K562 (cell line): ENCODE data around the gene RCOR3.

Experiments
- CREB1 ChIP-seq, 2 experiments: sonication (generic) in 1 of 2; formaldehyde crosslinking in 1 of 2; IDR thresholded peaks; 2 replicates each; pipeline versions ENCODE4 v1.6.1 to v1.8.0; 2012 to 2022; ENCODE audit warnings: inconsistent platforms in 1 of 2, mild to moderate bottlenecking in 1 of 2, missing genetic modification reagents in 1 of 2, moderate library complexity in 1 of 2
- EZH2 ChIP-seq: IDR thresholded peaks from 2 replicates; pipeline ENCODE4 v1.6.1; 2012; ENCODE audit warnings: low read depth, mild to moderate bottlenecking, inconsistent platforms, low read length, borderline replicate concordance
- FOXJ3 ChIP-seq: sonication (generic); formaldehyde crosslinking; IDR thresholded peaks from 2 replicates; pipeline ENCODE4 v1.4.0; 2020; ENCODE audit warnings: mild to moderate bottlenecking, missing genetic modification reagents
- GABPA ChIP-seq: fragments of 200-800 bp; sonication (Bioruptor generic); conservative IDR thresholded peaks from 2 replicates; pipeline ENCODE4 v1.6.1; 2016; ENCODE audit warnings: low read depth, missing genetic modification characterization, missing compliant biosample characterization
- GATAD2B ChIP-seq: fragments of 450-650 bp; IDR thresholded peaks from 2 replicates; pipeline ENCODE4 v1.6.1; 2017; ENCODE audit warnings: mild to moderate bottlenecking, borderline replicate concordance
- MYC ChIP-seq, 2 experiments: fragments of 250-450 bp in 1 of 2; sonication (Bioruptor Pico) in 1 of 2; IDR thresholded peaks; 2 replicates each; pipeline versions ENCODE4 v1.5.1 to v1.6.1; 2012 to 2021; ENCODE audit warnings: low read depth in 2 of 2, borderline replicate concordance in 1 of 2, improper control_type of control experiment in 1 of 2, low read length in 1 of 2, mild to moderate bottlenecking in 1 of 2, moderate library complexity in 1 of 2
- NCOA4 ChIP-seq: fragments of 450-650 bp; IDR thresholded peaks from 2 replicates; pipeline ENCODE4 v1.6.1; 2018; ENCODE audit warnings: mild to moderate bottlenecking; ENCODE audit not compliant: partially characterized antibody
- USF1 ChIP-seq: sonication (generic); formaldehyde crosslinking; IDR thresholded peaks from 2 replicates; pipeline ENCODE4 v1.9.0; 2022; ENCODE audit warnings: mild to moderate bottlenecking, missing genetic modification reagents
- ZBTB2 ChIP-seq: fragments of 450-650 bp; IDR thresholded peaks from 2 replicates; pipeline ENCODE4 v1.6.1; 2016; ENCODE audit warnings: antibody characterized with exemption
- ZFX ChIP-seq: sonication (generic); formaldehyde crosslinking; IDR thresholded peaks from 2 replicates; pipeline ENCODE4 v1.8.0; 2022; ENCODE audit warnings: mild to moderate bottlenecking, missing genetic modification reagents, moderate library complexity
- ZKSCAN1 ChIP-seq: fragments of 150-350 bp; IDR thresholded peaks from 2 replicates; pipeline ENCODE4 v1.6.1; 2016; ENCODE audit warnings: low read depth, low read length
- ZNF124 ChIP-seq: sonication (generic); formaldehyde crosslinking; IDR thresholded peaks from 2 replicates; pipeline ENCODE4 v1.8.1; 2022; ENCODE audit warnings: missing genetic modification reagents
- ZNF3 ChIP-seq: fragments of 250-450 bp; sonication (Bioruptor Pico); IDR thresholded peaks from 2 replicates; pipeline ENCODE4 v1.5.0; 2021; ENCODE audit warnings: mild to moderate bottlenecking, moderate library complexity
- TF ChIP-seq, protein P1 (sequence below): fragments of 200-800 bp; sonication (Bioruptor generic); IDR thresholded peaks from 2 replicates; pipeline ENCODE4 v1.6.1; 2017; ENCODE audit warnings: missing genetic modification characterization, missing compliant biosample characterization

- TF ChIP-seq, protein P1, sequence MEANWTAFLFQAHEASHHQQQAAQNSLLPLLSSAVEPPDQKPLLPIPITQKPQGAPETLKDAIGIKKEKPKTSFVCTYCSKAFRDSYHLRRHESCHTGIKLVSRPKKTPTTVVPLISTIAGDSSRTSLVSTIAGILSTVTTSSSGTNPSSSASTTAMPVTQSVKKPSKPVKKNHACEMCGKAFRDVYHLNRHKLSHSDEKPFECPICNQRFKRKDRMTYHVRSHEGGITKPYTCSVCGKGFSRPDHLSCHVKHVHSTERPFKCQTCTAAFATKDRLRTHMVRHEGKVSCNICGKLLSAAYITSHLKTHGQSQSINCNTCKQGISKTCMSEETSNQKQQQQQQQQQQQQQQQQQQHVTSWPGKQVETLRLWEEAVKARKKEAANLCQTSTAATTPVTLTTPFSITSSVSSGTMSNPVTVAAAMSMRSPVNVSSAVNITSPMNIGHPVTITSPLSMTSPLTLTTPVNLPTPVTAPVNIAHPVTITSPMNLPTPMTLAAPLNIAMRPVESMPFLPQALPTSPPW = peak; percentile 99
- peak; percentile 55 for TF ChIP-seq ZBTB2
- TF ChIP-seq EZH2 = no peak
- no peak for TF ChIP-seq ZNF124 (CRISPR knock-in tag)
- TF ChIP-seq ZNF3 = no peak
- no peak for TF ChIP-seq USF1
- TF ChIP-seq GATAD2B = peak; percentile 93; the same call in 1 of the 2 replicates
- TF ChIP-seq ZKSCAN1 = no peak
- TF ChIP-seq MYC (IDR thresholded peaks at IDR 0.05; ENCODE audit: low read depth, low read length) = peak; percentile 98
- TF ChIP-seq MYC (CRISPR knock-in tag; IDR thresholded peaks at IDR 0.05; ENCODE audit: borderline replicate concordance, low read depth) = peak; percentile 95
- no peak for TF ChIP-seq CREB1 (IDR thresholded peaks at IDR 0.05)
- peak; percentile 75 for TF ChIP-seq CREB1 (CRISPR knock-in tag; IDR thresholded peaks at IDR 0.05)
- no peak for TF ChIP-seq FOXJ3 (CRISPR knock-in tag)
- peak; percentile 79 for TF ChIP-seq GABPA (tag)
- TF ChIP-seq NCOA4 = peak; percentile 40
- peak; percentile 99 for TF ChIP-seq ZFX (CRISPR knock-in tag)
These were observed at the start of gene RCOR3 for GRCh38 chr1:211258756-211259637.
